Loucy (cell line): Measurements from ENCODE around the gene ALMS1.

Experiments
- EZH2phosphoT487 ChIP-seq: fragments of 200-600 bp; IDR thresholded peaks from 2 replicates; pipeline ENCODE4 v1.6.1; 2018; ENCODE audit warnings: antibody characterized with exemption, mild to moderate bottlenecking, moderate library complexity, borderline replicate concordance
- TF ChIP-seq, protein P1 (sequence below): fragments of 200-600 bp; sonication (generic); conservative IDR thresholded peaks from 2 replicates; pipeline ENCODE4 v1.5.1; 2014; ENCODE audit warnings: mild to moderate bottlenecking, antibody characterized with exemption, low read length

- TF ChIP-seq, protein P1, sequence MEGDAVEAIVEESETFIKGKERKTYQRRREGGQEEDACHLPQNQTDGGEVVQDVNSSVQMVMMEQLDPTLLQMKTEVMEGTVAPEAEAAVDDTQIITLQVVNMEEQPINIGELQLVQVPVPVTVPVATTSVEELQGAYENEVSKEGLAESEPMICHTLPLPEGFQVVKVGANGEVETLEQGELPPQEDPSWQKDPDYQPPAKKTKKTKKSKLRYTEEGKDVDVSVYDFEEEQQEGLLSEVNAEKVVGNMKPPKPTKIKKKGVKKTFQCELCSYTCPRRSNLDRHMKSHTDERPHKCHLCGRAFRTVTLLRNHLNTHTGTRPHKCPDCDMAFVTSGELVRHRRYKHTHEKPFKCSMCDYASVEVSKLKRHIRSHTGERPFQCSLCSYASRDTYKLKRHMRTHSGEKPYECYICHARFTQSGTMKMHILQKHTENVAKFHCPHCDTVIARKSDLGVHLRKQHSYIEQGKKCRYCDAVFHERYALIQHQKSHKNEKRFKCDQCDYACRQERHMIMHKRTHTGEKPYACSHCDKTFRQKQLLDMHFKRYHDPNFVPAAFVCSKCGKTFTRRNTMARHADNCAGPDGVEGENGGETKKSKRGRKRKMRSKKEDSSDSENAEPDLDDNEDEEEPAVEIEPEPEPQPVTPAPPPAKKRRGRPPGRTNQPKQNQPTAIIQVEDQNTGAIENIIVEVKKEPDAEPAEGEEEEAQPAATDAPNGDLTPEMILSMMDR, result no peak
- no peak for TF ChIP-seq EZH2phosphoT487
These were observed 226.2 kb downstream of the ALMS1 start for GRCh38 chr2:73611867-73612266.
